ENCODE data around the gene FAHD2B.
"Not testable (repeated sequence)": the region's sequence is repeated elsewhere in the genome, so short reads cannot be mapped to it uniquely, and the experiment has no call there.

GRCh38 chr2:97088706-97089105, 6.0 kb downstream of the FAHD2B start:
- TF ChIP-seq CTCF, POLR2A (IDR thresholded peaks at IDR 0.05): not testable (repeated sequence)

Data from thyroid gland (tissue), 4 donors.